Embryonic facial prominence (tissue), 1 donor: Measurements from ENCODE around the gene PARP4.
"Not testable (repeated sequence)": the region's sequence is repeated elsewhere in the genome, so short reads cannot be mapped to it uniquely, and the experiment has no call there.

Experiments
- DNase-seq: peaks from one replicate; pipeline ENCODE4 v3.0.0-alpha.2; 2016; ENCODE audit errors: extremely low spot score

The PARP4 gene

DNA sequence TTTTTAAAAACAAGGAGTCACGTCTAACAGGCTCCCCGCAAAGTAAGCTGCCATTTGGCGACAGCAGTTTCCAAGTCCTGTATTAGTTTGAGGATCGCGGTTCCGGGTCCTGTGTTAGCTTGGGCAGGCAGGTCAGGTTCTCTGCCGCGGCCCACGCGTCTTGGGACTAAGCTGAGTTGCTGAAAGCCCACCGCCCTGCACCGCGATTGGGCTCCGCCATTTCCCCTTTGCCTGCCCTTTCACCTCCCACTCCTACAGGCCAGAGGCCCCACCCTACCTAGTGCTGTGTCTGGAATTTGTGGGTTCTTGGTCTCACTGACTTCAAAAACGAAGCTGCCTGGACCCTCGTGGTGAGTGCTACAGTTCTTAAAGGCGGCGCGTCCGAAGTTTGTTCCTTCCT is 6.8 kb downstream of the PARP4 start:
- DNase-seq = no peak

DNA sequence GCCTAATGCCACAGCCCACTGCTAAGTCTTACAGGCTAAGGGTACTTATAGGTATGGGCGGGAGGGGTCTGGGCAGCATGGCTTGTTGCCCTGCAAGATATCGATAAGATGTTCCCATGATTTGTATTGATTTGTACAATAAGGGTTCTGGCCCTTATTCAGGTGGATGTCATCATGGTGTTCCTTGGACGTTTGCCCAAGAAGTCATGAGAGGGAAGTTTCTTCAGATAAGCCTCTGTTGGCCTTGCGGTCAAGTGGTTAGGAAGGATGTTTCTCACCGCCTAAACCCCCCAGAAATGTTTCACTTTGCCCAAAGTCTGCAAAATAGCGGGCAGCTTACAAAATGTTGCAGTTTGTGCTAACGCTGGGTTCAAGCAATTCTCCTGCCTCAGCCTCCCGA is 7.3 kb downstream of the PARP4 start:
- DNase-seq = no peak

DNA sequence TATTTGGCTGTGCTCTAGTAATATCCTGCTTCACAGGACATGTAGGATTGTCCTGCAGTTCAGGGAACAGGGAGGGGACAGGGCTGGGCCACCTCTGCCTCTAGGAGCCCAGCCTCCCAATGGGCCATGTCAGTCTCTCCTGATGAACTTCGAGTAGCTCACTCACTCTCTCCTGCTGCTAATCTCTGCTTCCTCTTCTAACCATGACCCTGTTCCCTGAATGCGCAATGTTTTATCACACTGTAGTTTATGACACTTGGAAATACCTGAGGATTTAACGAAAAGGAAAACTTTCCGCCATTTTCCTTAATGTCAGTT is 9.2 kb downstream of the PARP4 start:
- DNase-seq = no peak

DNA sequence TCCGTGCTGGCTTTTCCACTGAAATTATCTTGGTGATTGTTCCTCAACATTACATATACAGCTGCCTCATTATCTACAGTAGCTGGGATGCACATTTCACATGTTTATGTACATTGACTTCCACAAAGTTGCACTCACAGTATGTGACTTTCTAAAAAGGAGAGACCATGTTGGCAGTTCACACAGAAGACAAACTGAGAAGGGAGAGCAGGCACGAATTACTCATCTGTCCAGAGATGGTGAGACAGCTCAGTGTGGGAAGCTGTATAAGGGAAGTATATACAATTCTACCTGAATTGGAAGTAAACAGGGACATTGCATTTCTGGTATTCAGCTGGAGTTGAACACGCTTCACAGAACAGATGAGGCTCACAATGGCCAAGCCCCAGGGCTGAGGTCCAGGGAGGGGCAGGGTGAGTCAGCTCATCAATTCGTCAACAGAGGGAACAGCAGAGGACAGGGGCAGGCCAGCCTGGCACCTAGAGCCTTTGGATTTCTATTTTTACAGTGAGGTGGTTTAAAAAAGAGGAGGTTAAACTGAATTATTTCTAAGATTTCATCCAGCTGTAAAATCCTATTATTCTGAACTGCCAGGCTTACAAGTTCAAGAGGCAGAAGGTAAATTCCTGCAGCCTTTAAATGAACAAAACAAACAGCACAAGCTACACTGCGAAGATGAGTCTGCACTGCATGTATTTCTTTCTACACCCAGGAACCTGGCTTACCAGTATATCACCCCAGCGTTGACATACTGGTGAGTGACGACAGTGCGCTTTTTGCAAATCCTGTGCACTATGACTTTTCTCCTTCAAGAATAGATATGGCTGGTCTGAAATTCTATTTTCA is 9.8 kb downstream of the PARP4 start:
- no peak for DNase-seq

DNA sequence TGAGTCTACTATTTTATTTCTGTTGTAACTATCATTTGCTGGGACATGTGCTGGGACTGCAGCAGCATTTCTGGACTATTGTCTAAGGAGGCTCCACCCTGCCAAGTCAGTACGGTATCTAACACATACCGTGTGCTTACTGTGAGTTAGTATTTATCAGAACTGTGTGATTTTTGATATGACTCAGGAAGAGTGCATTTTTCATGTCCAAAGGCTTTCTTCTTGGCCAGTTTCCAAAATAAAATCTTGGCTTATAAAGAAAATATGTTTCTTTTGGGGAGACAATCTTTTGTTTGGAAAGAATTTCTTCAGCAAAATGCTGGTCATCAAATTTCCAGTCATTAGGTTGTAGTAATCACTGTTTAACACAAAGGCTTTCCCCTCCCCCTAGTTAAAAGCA is 11.6 kb downstream of the PARP4 start:
- no peak for DNase-seq

DNA sequence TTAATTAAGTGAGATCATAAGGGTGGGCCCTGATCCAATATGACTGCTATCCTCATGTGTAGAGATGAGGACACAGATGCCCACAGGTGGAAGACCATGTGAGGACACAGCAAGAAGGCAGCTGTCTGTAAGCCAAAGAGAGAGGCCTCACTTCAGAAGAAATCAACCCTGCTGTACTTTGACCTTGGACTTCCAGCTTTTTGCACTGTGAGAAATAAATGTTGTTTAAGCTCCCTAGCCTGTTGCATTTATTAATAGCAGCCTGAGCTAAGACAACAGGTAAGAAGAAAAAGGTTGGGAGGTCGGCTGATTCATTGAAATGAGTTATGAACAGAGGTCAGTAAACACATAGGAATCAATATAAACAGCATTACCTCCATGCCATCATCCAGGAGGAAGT is 14.8 kb downstream of the PARP4 start:
- no peak for DNase-seq

DNA sequence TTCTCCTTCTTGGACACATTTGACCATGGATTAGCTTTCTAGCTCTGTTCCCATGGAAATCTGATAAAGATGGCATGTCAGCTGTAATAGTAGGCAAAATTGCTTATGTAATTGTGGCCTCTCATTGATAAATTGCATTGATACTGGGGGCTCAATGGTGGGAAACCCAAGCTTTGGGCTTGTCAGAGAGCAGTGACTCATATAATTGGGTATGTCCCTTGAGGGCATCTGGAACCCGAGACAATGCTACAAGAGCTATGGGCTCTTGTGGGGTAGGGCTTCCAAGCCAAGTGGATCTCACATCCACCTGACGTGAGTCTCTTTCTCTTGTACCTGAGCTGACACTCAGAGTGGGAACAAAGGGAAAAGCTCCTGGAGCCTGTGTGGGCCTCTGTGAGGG is 16.3 kb downstream of the PARP4 start:
- DNase-seq = not testable (repeated sequence)

DNA sequence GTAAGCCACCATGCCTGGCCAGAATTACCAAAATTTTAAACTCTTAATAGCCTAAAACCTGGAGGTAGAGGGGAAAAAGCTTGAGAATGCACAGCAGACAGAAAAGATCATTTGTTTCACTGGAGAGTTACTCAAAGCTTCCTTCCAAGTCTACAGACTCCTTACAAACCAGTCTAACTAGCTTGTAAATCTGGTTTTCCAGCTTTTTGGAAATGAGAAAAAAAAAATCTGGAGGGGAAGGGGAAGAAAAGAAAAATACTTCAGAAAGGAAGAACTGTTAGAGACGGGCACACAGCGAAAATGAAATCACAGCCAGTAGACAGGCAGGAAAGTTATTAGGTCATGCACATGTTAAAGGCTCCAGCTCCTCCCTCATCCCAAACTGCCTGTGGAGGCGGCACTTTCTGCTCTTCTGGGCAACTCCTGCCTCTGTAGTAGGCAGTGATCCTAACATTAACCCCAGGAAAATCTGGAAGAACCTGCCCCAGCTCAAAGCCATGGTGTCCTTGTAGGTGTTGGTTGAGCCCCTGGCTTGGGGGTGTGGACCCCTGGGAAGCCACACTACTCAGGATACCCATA is 17.3 kb downstream of the PARP4 start:
- DNase-seq = no peak

DNA sequence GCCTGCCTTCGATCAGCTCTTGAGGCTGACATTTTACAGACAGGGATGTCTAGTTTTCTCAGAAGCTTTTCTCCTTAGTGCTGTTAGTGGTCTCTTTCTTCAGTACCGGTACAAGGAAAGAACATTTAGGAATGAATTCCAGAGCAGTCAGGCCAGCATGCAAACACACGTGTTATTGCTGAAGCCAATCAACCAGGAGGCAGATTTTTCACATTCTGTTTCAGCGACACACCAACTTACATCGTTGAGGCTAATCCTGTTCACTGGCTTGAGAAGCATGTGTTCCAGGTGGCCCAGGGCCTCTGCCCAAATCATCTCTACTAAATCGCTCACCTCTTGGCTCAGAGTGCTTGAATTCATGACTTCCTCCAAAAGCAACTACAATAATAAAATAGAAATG is 19.2 kb downstream of the PARP4 start:
- DNase-seq = no peak

DNA sequence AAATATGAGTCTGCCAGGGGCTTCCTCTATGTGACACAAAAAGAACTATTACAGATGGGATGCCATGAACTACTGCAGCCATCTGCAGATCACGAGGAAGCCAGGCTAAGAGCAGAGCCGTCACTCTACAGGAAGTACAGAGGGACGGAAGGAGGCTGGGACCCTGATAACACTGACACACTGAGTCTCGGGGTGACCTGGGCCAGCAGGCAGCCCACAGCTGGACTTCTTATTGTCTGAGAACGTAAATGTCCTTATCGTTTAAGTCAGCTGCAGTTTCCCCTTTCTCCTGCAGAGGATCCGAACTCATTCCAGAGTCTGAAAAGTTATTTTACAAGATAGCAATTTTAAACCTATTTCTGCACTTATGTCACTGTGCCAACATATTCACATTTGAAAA is 20.7 kb downstream of the PARP4 start:
- no peak for DNase-seq

DNA sequence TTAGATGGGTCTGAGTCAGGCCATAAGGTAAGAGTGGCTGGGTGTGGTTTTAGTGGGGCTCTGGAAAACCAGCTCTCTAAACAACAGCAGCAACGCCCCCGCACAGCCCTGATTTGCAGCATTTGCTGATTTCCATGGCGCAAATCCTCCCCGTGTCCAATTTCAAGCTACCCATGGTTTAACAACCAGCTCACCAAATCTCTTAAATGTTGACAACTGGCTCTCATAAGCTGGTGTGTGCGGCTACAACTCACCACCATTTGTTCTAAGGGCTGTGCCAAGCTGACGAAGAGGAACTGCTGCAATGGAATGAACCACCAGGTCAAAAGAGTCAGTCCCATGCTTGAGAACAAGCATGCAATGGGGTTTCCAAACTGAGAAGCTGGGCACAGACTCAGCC is 22.9 kb downstream of the PARP4 start:
- no peak for DNase-seq

DNA sequence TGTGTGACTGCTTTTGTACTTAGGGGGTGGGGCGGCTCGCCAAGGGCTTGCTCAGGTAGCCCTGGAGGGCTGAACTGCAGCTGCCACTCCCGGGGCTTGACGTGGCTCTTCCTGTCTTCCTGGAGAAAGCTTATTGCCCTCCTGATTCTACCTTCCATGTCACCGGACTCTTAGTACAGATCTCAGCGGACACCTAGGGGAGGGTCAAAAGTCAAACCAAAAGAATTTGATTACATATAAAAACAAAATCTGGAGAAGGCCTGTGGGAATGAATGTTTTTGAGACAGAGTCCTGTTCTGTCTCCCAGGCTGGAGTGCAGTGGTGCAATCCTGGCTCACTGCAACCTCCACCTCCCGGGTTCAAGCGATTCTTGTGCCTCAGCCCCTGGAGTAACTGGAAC is 24.5 kb downstream of the PARP4 start:
- not testable (repeated sequence) for DNase-seq

DNA sequence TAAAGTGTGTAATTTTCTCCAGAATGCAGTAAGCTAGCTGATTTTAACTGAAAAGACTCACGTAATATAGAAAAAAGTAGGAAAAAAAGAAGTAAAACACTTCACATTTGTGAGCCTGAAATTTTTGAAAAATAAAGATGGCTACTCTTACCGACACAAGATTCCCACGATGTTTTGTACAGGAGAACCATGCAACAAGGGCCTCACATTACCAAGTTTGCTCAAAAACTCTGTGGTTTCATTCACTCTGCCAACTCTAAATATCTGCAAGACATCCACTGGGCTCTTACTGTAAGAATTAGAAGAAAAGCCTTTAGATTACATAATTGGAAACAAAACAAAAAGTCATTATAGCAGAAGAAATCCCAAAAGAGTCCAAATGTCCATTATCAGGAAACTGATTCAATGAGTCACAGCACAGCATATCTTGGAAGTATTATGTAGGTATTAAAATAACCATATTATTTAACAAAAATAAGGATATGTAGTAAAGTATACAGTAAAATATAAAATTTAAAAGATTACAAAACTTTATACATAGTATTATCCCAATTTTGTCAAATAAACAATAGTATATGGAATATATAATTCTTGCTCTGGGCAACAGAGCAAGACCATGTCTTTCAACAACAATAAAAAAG is 26.4 kb downstream of the PARP4 start:
- DNase-seq = not testable (repeated sequence)

DNA sequence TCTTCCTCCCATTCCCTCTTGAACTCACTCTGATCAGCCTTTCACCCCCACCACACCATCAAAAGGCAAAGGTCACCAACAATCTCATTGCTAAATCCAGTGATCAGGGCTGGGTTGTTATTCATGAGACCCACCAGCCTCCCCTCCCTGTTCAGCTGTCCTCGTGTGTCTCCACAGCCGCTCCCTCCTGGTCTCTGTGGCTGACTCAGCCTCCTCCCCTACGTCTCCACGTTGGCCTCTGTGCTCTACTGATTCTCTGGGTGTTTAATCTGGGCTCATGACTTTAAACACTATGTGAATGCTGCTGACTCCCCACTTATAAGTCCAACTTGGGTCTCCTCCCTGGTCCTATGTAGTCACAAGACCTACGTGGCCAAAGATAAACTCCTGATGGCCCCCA is 38.9 kb downstream of the PARP4 start:
- no peak for DNase-seq

DNA sequence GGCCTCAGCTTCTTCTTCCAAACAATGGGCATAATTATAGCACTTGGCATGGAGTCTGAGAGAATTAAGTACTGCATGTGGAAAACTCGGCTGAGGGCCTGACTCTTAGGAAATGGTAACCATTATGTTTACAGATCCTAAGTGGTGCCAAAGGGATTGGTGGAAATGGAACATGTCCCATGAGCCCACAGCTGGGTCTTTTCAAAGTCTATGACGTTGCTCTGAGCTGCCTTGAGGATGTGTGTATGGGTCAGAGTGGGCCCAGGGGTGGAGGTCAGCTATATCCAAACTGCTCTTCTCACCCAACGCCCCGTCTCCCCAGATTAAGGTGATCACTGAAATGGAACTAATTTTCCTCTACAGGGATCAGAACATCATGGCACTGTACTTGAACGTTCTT is 40.4 kb downstream of the PARP4 start:
- not testable (repeated sequence) for DNase-seq

DNA sequence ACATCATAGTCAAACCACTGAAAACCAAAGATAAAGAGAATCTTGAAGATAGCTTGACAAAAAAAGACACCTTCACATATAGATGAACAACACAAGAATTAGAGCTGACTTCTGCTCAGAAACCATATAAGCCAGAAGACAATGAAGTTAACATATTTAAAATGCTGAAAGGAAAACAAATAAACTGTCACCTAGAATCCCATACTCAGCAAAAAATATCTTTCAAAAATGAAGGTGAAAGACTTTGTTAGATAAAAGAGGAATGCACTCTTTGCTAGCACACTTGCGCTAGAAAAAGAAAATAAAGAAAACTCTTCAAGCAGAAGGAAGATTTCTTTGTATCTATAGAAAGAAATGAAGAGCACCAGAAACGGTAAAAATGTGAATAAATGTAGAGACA is 49.5 kb downstream of the PARP4 start:
- DNase-seq = no peak

DNA sequence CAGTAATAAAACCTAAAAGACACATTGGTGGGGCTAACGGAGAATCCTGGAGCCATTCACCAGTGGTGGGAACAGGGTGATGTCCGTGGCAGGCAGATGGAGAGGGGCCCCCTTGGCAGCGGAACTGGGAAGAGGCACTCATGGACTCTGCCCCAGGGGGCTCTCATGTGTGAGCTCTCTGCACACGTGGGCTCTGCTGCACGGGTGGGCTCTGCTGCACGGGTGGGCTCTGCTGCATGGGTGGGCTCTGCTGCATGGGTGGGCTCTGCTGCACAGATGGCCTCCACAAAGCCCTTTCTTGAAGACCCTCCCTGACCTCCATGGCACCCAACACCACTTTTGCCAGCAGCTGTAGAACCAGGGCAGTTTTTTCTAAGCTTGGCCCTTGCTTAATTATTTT is 52.3 kb downstream of the PARP4 start:
- DNase-seq = no peak

DNA sequence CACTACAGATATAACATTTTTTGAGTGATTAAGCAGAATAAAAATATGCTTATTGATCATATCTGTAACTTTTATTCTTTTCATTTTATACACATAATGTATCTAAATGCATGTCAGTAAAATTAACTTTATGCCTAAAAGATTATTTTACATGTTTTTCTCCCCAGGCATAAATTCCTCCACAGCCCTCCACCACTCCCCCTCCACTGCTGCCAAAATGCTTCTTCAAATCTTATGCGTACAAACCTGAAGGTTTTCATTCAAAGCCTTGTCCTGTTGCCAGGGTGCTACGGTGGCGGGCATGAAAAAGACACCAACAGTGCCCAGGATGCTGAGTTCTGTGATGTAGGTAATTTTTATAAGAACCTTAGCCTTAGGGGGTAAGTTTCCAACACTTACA is 52.9 kb downstream of the PARP4 start:
- no peak for DNase-seq

DNA sequence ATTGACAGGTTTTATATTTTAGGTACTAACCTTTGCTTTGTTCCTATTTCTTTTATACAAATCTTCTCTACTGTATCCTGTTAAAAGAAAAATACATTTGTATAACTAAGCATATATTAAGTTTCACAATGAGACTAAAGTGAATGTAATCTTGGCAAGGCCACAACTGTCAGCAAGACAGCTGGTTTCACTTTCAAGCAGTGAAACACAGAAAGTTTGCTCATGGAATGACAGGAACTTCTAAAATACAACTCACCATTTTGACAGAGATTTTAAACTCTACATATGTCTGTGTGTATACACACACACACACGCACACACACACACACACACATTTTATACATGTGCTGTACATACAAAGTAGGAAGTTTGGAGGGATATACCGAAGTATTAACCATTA is 53.3 kb downstream of the PARP4 start:
- no peak for DNase-seq

DNA sequence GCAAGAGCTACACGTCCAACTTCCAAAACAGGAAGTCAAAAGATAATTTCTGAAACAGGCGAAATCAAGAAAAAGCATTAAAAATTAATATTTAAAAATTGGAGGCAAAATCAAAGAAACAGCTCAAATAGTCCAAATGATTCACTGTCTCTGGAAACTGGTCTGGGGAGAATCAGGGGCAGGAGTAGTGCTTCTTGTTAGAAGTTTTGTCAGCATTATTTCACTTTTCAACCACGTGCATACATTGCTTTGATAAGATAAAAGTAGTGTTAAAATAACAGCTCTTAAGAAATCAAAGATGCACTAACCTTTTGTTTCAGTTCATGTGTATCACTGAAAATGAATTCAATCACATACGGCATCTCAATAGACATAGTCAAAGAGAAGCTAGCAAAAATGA is 53.8 kb downstream of the PARP4 start:
- DNase-seq = no peak

DNA sequence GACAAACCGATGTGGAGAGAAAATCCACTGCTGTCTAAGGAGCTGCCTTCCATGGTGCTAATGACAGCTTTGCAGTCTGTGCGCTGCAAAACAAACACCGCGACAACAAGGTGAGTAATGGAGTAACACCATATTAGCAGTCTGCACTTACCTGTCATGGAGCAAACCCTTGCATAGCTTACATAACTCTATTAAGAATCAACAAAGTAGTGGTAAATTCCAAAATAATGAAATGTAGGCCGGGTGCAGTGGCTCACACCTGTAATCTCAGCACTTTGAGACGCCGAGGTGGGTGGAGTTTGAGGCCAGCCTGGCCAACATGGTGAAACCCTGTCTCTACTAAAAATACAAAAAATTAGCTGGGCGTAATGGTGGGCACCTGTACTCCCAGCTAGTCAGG is 56.2 kb downstream of the PARP4 start:
- no peak for DNase-seq

DNA sequence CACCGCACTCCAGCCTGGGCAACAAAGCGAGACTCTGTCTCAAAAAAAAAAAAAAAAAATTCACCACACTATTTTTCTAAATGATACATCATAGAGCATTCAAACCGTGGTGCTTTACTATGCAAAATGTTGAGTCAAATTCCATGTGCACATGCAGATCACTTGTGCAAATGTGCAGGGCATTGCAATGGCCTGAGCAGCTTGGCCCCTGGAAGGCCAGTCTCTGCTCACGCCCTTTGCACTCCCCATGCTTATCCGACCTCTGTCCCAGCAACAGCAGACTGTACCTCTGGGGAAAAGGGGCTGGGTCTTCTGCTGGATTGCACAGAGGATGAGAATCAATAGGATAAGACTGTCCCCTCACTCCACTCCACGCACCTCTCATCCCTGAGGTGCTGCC is 58.5 kb downstream of the PARP4 start:
- no peak for DNase-seq

DNA sequence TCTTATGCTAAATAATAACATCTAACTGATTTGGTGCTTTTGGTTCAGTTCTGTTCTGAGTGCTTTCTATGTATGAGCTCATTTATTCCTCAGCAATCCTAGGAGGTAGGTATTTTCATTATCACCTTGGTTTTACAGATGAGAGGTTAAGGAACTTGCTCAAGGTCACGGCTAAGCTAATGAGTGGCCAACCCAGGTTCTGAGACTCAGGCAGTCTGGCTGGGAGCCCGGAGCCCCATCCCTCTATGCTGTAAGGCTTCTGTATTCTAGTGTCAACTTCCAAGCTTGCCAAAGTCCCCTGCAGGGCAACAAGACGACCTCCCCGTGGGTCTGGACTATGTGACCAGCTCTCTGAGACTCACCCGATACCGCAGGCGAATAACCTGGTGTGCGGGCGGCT is 60.5 kb downstream of the PARP4 start:
- DNase-seq = no peak
